Neutrophil (primary cell): ENCODE data around the gene C17orf67.

Experiments
- H3K27ac ChIP-seq: fragments of 200-600 bp; sonication (generic); 2 replicates; pipeline ENCODE4 v1.5.1; 2016; ENCODE audit warnings: mild to moderate bottlenecking, moderate library complexity
- H3K27me3 ChIP-seq: fragments of 200-600 bp; sonication (generic); 2 replicates; pipeline ENCODE4 v1.6.0; 2016; ENCODE audit warnings: mild to moderate bottlenecking
- H3K36me3 ChIP-seq: fragments of 200-600 bp; sonication (generic); 2 replicates; pipeline ENCODE4 v1.5.1; 2017
- H3K4me1 ChIP-seq, 2 experiments: fragments of 200-600 bp in 1 of 2; sonication (generic) in 1 of 2; 1 replicate in 1 of 2; 2 replicates in 1 of 2; pipeline versions ENCODE4 v1.5.1 to v1.6.1; 2013 to 2016; ENCODE audit warnings: low read depth in 1 of 2, low read length in 1 of 2, mild to moderate bottlenecking in 1 of 2, moderate library complexity in 1 of 2; ENCODE audit not compliant: control insufficient read depth in 1 of 2, insufficient read depth in 1 of 2
- H3K4me3 ChIP-seq, 2 experiments: fragments of 200-600 bp in 1 of 2; sonication (generic) in 1 of 2; 1 replicate in 1 of 2; 2 replicates in 1 of 2; pipeline ENCODE4 v1.5.1; 2013 to 2016; ENCODE audit warnings: low read depth in 1 of 2, low read length in 1 of 2, mild to moderate bottlenecking in 1 of 2, moderate library complexity in 1 of 2
- H3K9me3 ChIP-seq: fragments of 200-600 bp; sonication (generic); 2 replicates; pipeline ENCODE4 v1.5.1; 2016
- CTCF ChIP-seq: fragments of 200-600 bp; sonication (generic); IDR thresholded peaks from 2 replicates; pipeline ENCODE4 v1.5.1; 2016; ENCODE audit warnings: antibody characterized with exemption

The C17orf67 gene

GRCh38 chr17:56819431-56820145 lies 14.1 kb downstream of the C17orf67 start:
- H3K27ac ChIP-seq = no peak overlapping the region
- H3K27me3 ChIP-seq = peaks cover 14% of the 10 kb centered on the region
- peak; percentile 89 for TF ChIP-seq CTCF
- no peak overlapping the region for H3K4me3 ChIP-seq
- H3K4me1 ChIP-seq = peaks cover 0 to 6% of the 10 kb centered on the region in 2 experiments
- H3K36me3 ChIP-seq = no peaks in the 10 kb centered on the region
- no peaks in the 10 kb centered on the region for H3K9me3 ChIP-seq

- Histone ChIP-seq H3K4me3 (no peak overlapping the region), H3K4me1 (peaks cover 0 to 6% of the 10 kb centered on the region in 2 experiments), H3K27me3 (peaks cover 19% of the 10 kb centered on the region), H3K36me3 (no peaks in the 10 kb centered on the region), H3K9me3 (no peaks in the 10 kb centered on the region), H3K27ac (no peak overlapping the region)
- no peak for TF ChIP-seq CTCF
Observed at GRCh38 chr17:56819030-56819429, 14.7 kb downstream of the C17orf67 start.

- TF ChIP-seq CTCF = no peak
- peaks cover 0 to 6% of the 10 kb centered on the region in 2 experiments for H3K4me1 ChIP-seq
- H3K36me3 ChIP-seq = no peaks in the 10 kb centered on the region
- no peak overlapping the region for H3K4me3 ChIP-seq
- H3K9me3 ChIP-seq = no peaks in the 10 kb centered on the region
- peaks cover 33% of the 10 kb centered on the region for H3K27me3 ChIP-seq
- no peak overlapping the region for H3K27ac ChIP-seq
Observed at GRCh38 chr17:56817066-56817465, 16.7 kb downstream of the C17orf67 start.

GRCh38 chr17:56815711-56816110 lies 18.0 kb downstream of the C17orf67 start:
- TF ChIP-seq CTCF = no peak
- Histone ChIP-seq H3K9me3 (no peaks in the 10 kb centered on the region), H3K4me3 (no peak overlapping the region), H3K27me3 (peaks cover 33% of the 10 kb centered on the region), H3K27ac (no peak overlapping the region), H3K4me1 (peaks cover 0 to 6% of the 10 kb centered on the region in 2 experiments), H3K36me3 (no peaks in the 10 kb centered on the region)

- Histone ChIP-seq H3K9me3 (no peaks in the 10 kb centered on the region), H3K36me3 (no peaks in the 10 kb centered on the region), H3K27me3 (peaks cover 28% of the 10 kb centered on the region), H3K4me3 (no peak overlapping the region), H3K4me1 (no peaks in the 10 kb centered on the region), H3K27ac (no peak overlapping the region)
- TF ChIP-seq CTCF = no peak
Observed at GRCh38 chr17:56812901-56813388, 20.8 kb downstream of the C17orf67 start.
